Chondrocyte (in vitro differentiated cells): ENCODE measurements around the gene RUNX3. TPM values are rescaled to one million over a fixed set of nuclear protein-coding genes. Genes with fewer than 3 reads are reported as not detected.

ENCODE experiments used
- DNase-seq: peaks from one replicate; pipeline ENCODE4 v3.0.0; 2021; ENCODE audit warnings: mixed read lengths, low spot score
- H3K27ac Mint-ChIP-seq: one replicate; pipeline ENCODE4 v1.8.0; 2021; ENCODE audit warnings: mild to moderate bottlenecking, moderate library complexity, mixed read lengths; ENCODE audit not compliant: unreplicated experiment
- H3K27me3 Mint-ChIP-seq: 2 replicates; pipeline ENCODE4 v1.8.0; 2021; ENCODE audit warnings: low read depth, mixed read lengths
- H3K36me3 Mint-ChIP-seq: 2 replicates; pipeline ENCODE4 v1.8.0; 2021; ENCODE audit warnings: low read depth, mixed read lengths
- H3K4me1 Mint-ChIP-seq: 2 replicates; pipeline ENCODE4 v1.8.0; 2021; ENCODE audit warnings: low read depth, mild to moderate bottlenecking, mixed read lengths
- H3K4me3 Mint-ChIP-seq: one replicate; pipeline ENCODE4 v1.8.0; 2021; ENCODE audit warnings: mild to moderate bottlenecking, moderate library complexity, mixed read lengths; ENCODE audit not compliant: unreplicated experiment
- H3K9me3 Mint-ChIP-seq: 2 replicates; pipeline ENCODE4 v1.8.0; 2021; ENCODE audit warnings: low read depth, mixed read lengths
- CTCF ChIP-seq: fragments of 200-600 bp; sonication (generic); IDR thresholded peaks from 2 replicates; pipeline ENCODE4 v1.5.0; 2021; ENCODE audit warnings: antibody characterized with exemption, mild to moderate bottlenecking, moderate library complexity
- total RNA-seq: library from RNA; stranded (reverse); gene quantifications from 3 replicates; pipeline ENCODE4 v1.2.1, GENCODE V29; 2021

RUNX3 gene
- total RNA-seq, 1 donor from 2014 or later, result 1.8 TPM

- no peaks in the 10 kb centered on the region for H3K9me3 Mint-ChIP-seq
- no peak for TF ChIP-seq CTCF
- DNase-seq, result no peak
- no peak overlapping the region for H3K27ac Mint-ChIP-seq
- H3K4me3 Mint-ChIP-seq, result no peak overlapping the region
- H3K36me3 Mint-ChIP-seq, result no peaks in the 10 kb centered on the region
- no peaks in the 10 kb centered on the region for H3K27me3 Mint-ChIP-seq
- peaks cover 4% of the 10 kb centered on the region for H3K4me1 Mint-ChIP-seq
Measured at GRCh38 chr1:24874056-24874455, 56.0 kb downstream of the RUNX3 start.

- Mint-ChIP-seq H3K4me1 (no peaks in the 10 kb centered on the region), H3K9me3 (no peaks in the 10 kb centered on the region), H3K4me3 (no peak overlapping the region), H3K36me3 (no peaks in the 10 kb centered on the region), H3K27ac (no peak overlapping the region), H3K27me3 (peaks cover 3% of the 10 kb centered on the region)
- no peak for DNase-seq
- no peak for TF ChIP-seq CTCF
Measured at GRCh38 chr1:24873148-24873547, 56.9 kb downstream of the RUNX3 start.

GRCh38 chr1:24872061-24872850, 57.8 kb downstream of the RUNX3 start:
- no peaks in the 10 kb centered on the region for H3K9me3 Mint-ChIP-seq
- H3K4me1 Mint-ChIP-seq, result no peaks in the 10 kb centered on the region
- no peak for DNase-seq
- no peak overlapping the region for H3K27ac Mint-ChIP-seq
- no peaks in the 10 kb centered on the region for H3K36me3 Mint-ChIP-seq
- H3K4me3 Mint-ChIP-seq, result no peak overlapping the region
- H3K27me3 Mint-ChIP-seq, result peaks cover 10% of the 10 kb centered on the region
- TF ChIP-seq CTCF, result no peak

- Mint-ChIP-seq H3K9me3 (no peaks in the 10 kb centered on the region), H3K36me3 (peaks cover 1% of the 10 kb centered on the region), H3K4me3 (no peak overlapping the region), H3K4me1 (no peaks in the 10 kb centered on the region), H3K27ac (no peak overlapping the region), H3K27me3 (peaks cover 15% of the 10 kb centered on the region)
- DNase-seq, result no peak
- TF ChIP-seq CTCF, result no peak
Measured at GRCh38 chr1:24871306-24871901, 58.7 kb downstream of the RUNX3 start.

GRCh38 chr1:24870551-24871195, 59.4 kb downstream of the RUNX3 start:
- H3K36me3 Mint-ChIP-seq, result peaks cover 1% of the 10 kb centered on the region
- no peak for DNase-seq
- H3K27me3 Mint-ChIP-seq, result peaks cover 17% of the 10 kb centered on the region
- no peak for TF ChIP-seq CTCF
- no peaks in the 10 kb centered on the region for H3K9me3 Mint-ChIP-seq
- H3K4me3 Mint-ChIP-seq, result no peak overlapping the region
- no peaks in the 10 kb centered on the region for H3K4me1 Mint-ChIP-seq
- H3K27ac Mint-ChIP-seq, result no peak overlapping the region
